T-helper 9 cell (primary cell): Measurements from ENCODE around the gene USE1.
A peak's percentile ranks its signal among the peaks of the same experiment; 100 is the strongest.

Experiments
- DNase-seq: peaks from one replicate; pipeline ENCODE4 v3.0.0-alpha.2; 2020

The USE1 gene

GRCh38 chr19:17259118-17259780 is 44.1 kb downstream of the USE1 start:
- DNase-seq, result no peak

DNA sequence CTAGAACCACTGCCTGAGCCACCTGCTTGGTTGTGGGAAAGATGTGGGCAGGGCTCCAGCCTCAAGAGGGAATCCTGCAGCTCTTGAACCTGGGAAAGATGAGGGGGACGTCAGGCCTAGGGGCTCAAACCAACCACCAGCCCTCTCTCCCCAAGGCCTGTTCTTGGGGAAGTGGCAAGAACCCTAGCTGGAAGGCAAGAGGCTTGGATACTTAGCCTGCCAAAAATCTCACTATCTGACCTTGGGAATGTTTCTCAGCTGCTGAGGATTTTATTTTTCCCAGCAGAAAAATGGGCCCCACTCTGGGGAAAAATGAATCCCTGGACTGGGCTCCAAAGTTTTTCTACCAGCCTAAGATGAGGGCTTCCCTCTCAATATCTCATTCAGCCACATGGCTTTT is 44.8 kb downstream of the USE1 start:
- DNase-seq, result no peak

DNA sequence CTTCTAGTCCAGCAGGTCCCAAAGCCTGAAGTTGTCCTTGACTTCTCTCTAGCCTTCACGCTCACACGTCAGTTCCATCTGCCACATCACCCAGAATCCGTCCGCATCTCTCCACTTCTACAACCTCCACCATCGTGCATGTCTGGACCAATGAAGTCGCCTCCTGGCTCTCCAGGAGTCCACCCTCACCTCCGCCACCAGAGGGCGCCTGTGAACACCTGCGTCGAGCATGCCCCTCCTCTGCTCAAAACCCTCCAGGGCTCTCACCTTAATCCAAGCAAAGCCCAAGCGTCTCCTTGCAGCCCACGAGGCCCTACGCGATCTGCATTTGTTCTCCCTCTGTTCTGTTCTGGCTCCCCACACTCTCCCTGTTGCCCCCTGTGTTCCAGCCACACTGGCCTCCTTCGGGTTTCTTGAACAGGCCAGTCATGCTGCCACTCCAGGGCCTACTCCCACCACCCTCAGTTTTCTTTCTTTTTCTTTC is 45.7 kb downstream of the USE1 start:
- DNase-seq, result peak; percentile 92

DNA sequence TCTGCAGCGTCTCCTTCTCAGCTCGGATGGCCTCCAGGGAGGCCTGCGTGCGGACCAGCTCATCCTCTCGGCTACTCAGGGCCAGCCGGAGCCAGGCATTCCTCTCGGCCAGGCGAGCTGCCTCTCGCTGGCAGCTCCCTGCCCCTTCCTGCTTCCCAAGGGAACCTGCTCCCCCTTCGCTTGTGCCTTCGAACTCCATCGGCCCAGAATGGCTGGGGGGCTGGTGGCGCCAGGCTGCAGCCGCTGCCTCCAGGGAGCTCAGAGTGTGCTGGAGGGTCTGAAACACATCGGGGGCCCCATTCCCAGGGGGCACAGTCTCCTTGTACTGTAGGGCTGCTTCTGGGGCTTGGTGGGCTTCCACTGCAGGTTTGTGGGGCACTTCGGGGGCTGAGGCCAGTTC is 47.4 kb downstream of the USE1 start:
- DNase-seq, result no peak

GRCh38 chr19:17263712-17264640 is 48.8 kb downstream of the USE1 start:
- DNase-seq, result no peak

DNA sequence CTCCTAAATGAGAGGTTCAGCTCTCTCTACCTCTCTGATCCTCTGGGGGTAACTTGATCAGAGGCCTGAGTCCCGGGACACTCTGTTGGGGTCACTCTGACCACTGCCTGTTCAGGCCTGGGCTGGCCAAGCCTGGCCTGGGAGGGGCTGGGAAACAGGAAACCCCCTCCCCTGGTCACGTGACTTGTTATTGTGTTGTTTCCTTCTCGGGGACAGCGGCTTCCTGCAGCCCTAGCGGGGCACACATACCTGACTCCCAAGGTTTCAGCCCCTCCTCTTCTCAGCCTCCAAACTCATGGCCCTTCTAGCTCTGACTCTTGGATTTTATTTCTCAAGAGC is 49.5 kb downstream of the USE1 start, which contains the start of gene USHBP1:
TSS of gene USHBP1 (minus strand) at position 105 of the 339 bp plus-strand sequence. CDS start 446 bp downstream, outside the sequence.
- DNase-seq, result no peak

- DNase-seq, result no peak
Measured at GRCh38 chr19:17266026-17266425, 50.9 kb downstream of the USE1 start.

- no peak for DNase-seq
Measured at GRCh38 chr19:17266589-17266974, 51.4 kb downstream of the USE1 start.

DNA sequence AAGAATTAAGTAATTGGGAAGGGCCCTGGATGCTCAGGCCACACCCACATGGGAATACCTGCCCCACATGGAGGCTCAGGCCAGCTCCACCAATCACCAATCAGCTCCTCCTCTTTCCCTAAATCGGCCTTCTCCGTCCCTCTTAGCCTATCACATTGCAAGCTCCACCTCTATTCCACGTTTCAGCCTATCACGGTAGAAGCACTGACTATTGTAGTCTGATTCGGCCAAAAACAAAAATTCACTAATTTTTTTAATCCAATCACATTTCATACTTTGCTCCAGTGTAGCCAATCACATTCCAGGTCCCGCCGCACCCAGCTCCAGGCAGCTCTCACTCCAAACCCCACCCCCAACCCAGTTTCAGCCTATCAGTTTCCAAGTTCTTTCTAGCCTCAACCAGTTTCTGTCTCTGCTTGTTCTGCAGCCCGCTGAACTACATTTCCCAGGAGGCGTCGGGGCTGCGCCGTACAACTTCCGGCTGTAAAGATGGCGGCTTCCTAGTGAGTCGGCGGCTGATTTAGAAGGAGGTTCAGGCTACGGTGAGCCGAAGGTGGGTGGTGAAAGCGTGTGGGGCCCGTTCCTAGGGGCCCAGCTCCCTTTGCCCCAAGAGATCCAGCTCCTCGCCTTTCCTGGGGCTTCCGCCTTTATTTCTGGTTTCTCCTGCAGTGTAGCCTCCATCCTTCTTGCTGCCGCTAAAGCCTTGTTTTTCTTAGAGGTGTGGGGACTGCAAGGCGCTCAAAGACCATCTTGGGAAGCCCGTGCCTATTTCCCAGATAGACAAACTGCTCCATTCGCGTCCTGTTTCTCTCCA is 52.0 kb downstream of the USE1 start, which contains the start of gene BABAM1:
TSS of gene BABAM1 (plus strand) at position 469 of the 814 bp plus-strand sequence. CDS start 1,364 bp downstream, outside the sequence.
- DNase-seq, result peak; percentile 87

DNA sequence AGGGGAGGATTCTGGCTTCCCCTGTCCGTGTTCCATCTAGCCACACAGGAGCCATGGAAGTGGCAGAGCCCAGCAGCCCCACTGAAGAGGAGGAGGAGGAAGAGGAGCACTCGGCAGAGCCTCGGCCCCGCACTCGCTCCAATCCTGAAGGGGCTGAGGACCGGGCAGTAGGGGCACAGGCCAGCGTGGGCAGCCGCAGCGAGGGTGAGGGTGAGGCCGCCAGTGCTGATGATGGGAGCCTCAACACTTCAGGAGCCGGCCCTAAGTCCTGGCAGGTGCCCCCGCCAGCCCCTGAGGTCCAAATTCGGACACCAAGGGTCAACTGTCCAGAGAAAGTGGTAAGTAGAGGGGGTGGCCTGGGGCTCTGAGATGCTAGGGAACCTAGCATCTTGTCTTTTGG is 53.6 kb downstream of the USE1 start:
- DNase-seq, result no peak
